Measurements from ENCODE around the gene XIST. TPM values are rescaled to one million over a fixed set of nuclear protein-coding genes. Genes with fewer than 3 reads are reported as not detected.
"Not testable (repeated sequence)": the region's sequence is repeated elsewhere in the genome, so short reads cannot be mapped to it uniquely, and the experiment has no call there.

XIST gene
- 1.0 TPM for total RNA-seq (2021; ENCODE audit: unreplicated experiment)
- not detected in 2 replicates for polyA plus RNA-seq (2012)
- Bru-seq, nascent RNA: percentile 12 among the genes with signal in this experiment
- percentile 24 among the genes with signal in this experiment for BruChase-seq, experiment 1, labeled RNA remaining after a 6-hour chase
- BruChase-seq, experiment 2, labeled RNA remaining after a 2-hour chase: percentile 18 among the genes with signal in this experiment
- long read RNA-seq: 0 reads

GRCh38 chrX:73852467-73852866, at the start of gene XIST:
XIST (minus strand) TSS chrX:73852714.
- H3K9me3 ChIP-seq (ENCODE audit: control insufficient read depth in 1 of 2, insufficient read depth in 1 of 2, low read depth in 1 of 2, low read length in 2 of 2): no peaks in the 10 kb centered on the region
- H2AFZ ChIP-seq (ENCODE audit: low read depth, low read length, poor library complexity, severe bottlenecking): no peak within 1 kb of the TSS
- no peaks in the 10 kb centered on the region for H4K20me1 ChIP-seq (ENCODE audit: insufficient read depth)
- no peaks in the 10 kb centered on the region for H3K9me2 ChIP-seq (ENCODE audit: insufficient read depth)
- CTCF ChIA-PET: no interaction called here
- H3K4me2 ChIP-seq (ENCODE audit: low read length): no peak within 1 kb of the TSS
- no peak within 1 kb of the TSS for H3K9ac ChIP-seq (ENCODE audit: low read length)
- no peak within 1 kb of the TSS for H3K27ac ChIP-seq (ENCODE audit: low read depth, low read length)
- H3K4me3 ChIP-seq (replicated peaks in 1 of 2; ENCODE audit: low read depth in 1 of 2, low read length in 2 of 2): no peak within 1 kb of the TSS
- no peaks in the 10 kb centered on the region for H3K79me2 ChIP-seq (ENCODE audit: insufficient read depth, low read length)
- no peak for TF ChIP-seq SIN3A (IDR thresholded peaks at IDR 0.05; ENCODE audit: low read depth)
- TF ChIP-seq SRF (IDR thresholded peaks at IDR 0.05; ENCODE audit: low read depth): no peak
- no peak for TF ChIP-seq EZH2 (IDR thresholded peaks at IDR 0.05)
- no peak for TF ChIP-seq CBX3 (IDR thresholded peaks at IDR 0.05; ENCODE audit: low read depth)
- no peak for TF ChIP-seq YY1 (IDR thresholded peaks at IDR 0.05; ENCODE audit: extremely low read depth, insufficient replicate concordance, low read depth, low read length)
- TF ChIP-seq, protein P1, sequence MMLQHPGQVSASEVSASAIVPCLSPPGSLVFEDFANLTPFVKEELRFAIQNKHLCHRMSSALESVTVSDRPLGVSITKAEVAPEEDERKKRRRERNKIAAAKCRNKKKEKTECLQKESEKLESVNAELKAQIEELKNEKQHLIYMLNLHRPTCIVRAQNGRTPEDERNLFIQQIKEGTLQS (IDR thresholded peaks at IDR 0.05): no peak
- TF ChIP-seq ZNF274 (IDR thresholded peaks at IDR 0.05; ENCODE audit: low read depth, low read length): no peak
- no peak for TF ChIP-seq RAD21 (IDR thresholded peaks at IDR 0.05; ENCODE audit: low read depth)
- TF ChIP-seq JUND (IDR thresholded peaks at IDR 0.05): no peak
- no peak for TF ChIP-seq TCF7L2 (IDR thresholded peaks at IDR 0.05; ENCODE audit: borderline replicate concordance, extremely low read depth, insufficient read depth, insufficient read length)
- no peak for TF ChIP-seq FOSL1 (IDR thresholded peaks at IDR 0.05; ENCODE audit: low read depth)
- TF ChIP-seq EZH2phosphoT487 (IDR thresholded peaks at IDR 0.05; ENCODE audit: borderline replicate concordance): no peak
- no peak for TF ChIP-seq EGR1 (IDR thresholded peaks at IDR 0.05; ENCODE audit: low read depth)
- TF ChIP-seq MAX (IDR thresholded peaks at IDR 0.05): no peak
- no peak for TF ChIP-seq ZFX (IDR thresholded peaks at IDR 0.05)
- TF ChIP-seq POLR2A (IDR thresholded peaks at IDR 0.05; ENCODE audit: borderline replicate concordance, extremely low read depth, insufficient read depth, insufficient read length): no peak
- TF ChIP-seq SP1 (IDR thresholded peaks at IDR 0.05; ENCODE audit: low read depth): no peak
- TF ChIP-seq ELF1 (IDR thresholded peaks at IDR 0.05; ENCODE audit: borderline replicate concordance, low read depth): no peak
- H3K27me3 ChIP-seq (ENCODE audit: insufficient read depth, low read length): no peaks in the 10 kb centered on the region
- no peak for DNase-seq (ENCODE audit: low read depth, low spot score)
- no peaks in the 10 kb centered on the region for H3K36me3 ChIP-seq (ENCODE audit: control insufficient read depth in 1 of 2, insufficient read depth in 2 of 2, low read length in 2 of 2)
- H3K4me1 ChIP-seq (ENCODE audit: control insufficient read depth in 1 of 2, insufficient read depth in 2 of 2, low read length in 2 of 2): no peaks in the 10 kb centered on the region
- no peak for ATAC-seq
- BruUV-seq (replicated peaks): no TSS peak
- RAD21 ChIA-PET (ENCODE audit: low non-redundant PET in 1 of 2, low total read pairs in 2 of 2, uncharacterized antibody in 2 of 2, unreplicated experiment in 2 of 2): no interaction called here
- POLR2A ChIA-PET: no interaction called here
- intact Hi-C loops (cut with micrococcal nuclease): no loop called here

- H3K4me2 ChIP-seq (ENCODE audit: low read length); RAD21 ChIA-PET (ENCODE audit: low non-redundant PET in 1 of 2, low total read pairs in 2 of 2, uncharacterized antibody in 2 of 2, unreplicated experiment in 2 of 2); intact Hi-C loops (cut with micrococcal nuclease); H3K79me2 ChIP-seq (ENCODE audit: insufficient read depth, low read length); H3K27me3 ChIP-seq (ENCODE audit: insufficient read depth, low read length); POLR2A ChIA-PET; H4K20me1 ChIP-seq (ENCODE audit: insufficient read depth); H3K9me3 ChIP-seq (ENCODE audit: control insufficient read depth in 1 of 2, insufficient read depth in 1 of 2, low read depth in 1 of 2, low read length in 2 of 2); ATAC-seq; BruUV-seq (replicated peaks); H3K4me3 ChIP-seq (replicated peaks in 1 of 2; ENCODE audit: low read depth in 1 of 2, low read length in 2 of 2); H3K27ac ChIP-seq (ENCODE audit: low read depth, low read length); H2AFZ ChIP-seq (ENCODE audit: low read depth, low read length, poor library complexity, severe bottlenecking); CTCF ChIA-PET; H3K9ac ChIP-seq (ENCODE audit: low read length); H3K4me1 ChIP-seq (ENCODE audit: control insufficient read depth in 1 of 2, insufficient read depth in 2 of 2, low read length in 2 of 2); H3K9me2 ChIP-seq (ENCODE audit: insufficient read depth); H3K36me3 ChIP-seq (ENCODE audit: control insufficient read depth in 1 of 2, insufficient read depth in 2 of 2, low read length in 2 of 2); DNase-seq (ENCODE audit: low read depth, low spot score): not testable (repeated sequence)
Observed at GRCh38 chrX:73898315-73898714, 45.8 kb upstream of the XIST start.

GRCh38 chrX:73892515-73893090, 40.1 kb upstream of the XIST start:
- H3K4me1 ChIP-seq (ENCODE audit: control insufficient read depth in 1 of 2, insufficient read depth in 2 of 2, low read length in 2 of 2); RAD21 ChIA-PET (ENCODE audit: low non-redundant PET in 1 of 2, low total read pairs in 2 of 2, uncharacterized antibody in 2 of 2, unreplicated experiment in 2 of 2); H3K4me2 ChIP-seq (ENCODE audit: low read length); H3K4me3 ChIP-seq (replicated peaks in 1 of 2; ENCODE audit: low read depth in 1 of 2, low read length in 2 of 2); H3K9ac ChIP-seq (ENCODE audit: low read length); BruUV-seq (replicated peaks); H3K9me2 ChIP-seq (ENCODE audit: insufficient read depth); H3K9me3 ChIP-seq (ENCODE audit: control insufficient read depth in 1 of 2, insufficient read depth in 1 of 2, low read depth in 1 of 2, low read length in 2 of 2); H3K27ac ChIP-seq (ENCODE audit: low read depth, low read length); CTCF ChIA-PET; DNase-seq (ENCODE audit: low read depth, low spot score); H3K79me2 ChIP-seq (ENCODE audit: insufficient read depth, low read length); ATAC-seq; intact Hi-C loops (cut with micrococcal nuclease); H4K20me1 ChIP-seq (ENCODE audit: insufficient read depth); H3K36me3 ChIP-seq (ENCODE audit: control insufficient read depth in 1 of 2, insufficient read depth in 2 of 2, low read length in 2 of 2); H2AFZ ChIP-seq (ENCODE audit: low read depth, low read length, poor library complexity, severe bottlenecking); POLR2A ChIA-PET; H3K27me3 ChIP-seq (ENCODE audit: insufficient read depth, low read length): not testable (repeated sequence)

All from HCT116 (cell line).